Measurements from ENCODE around the gene ACSL6.

DNA sequence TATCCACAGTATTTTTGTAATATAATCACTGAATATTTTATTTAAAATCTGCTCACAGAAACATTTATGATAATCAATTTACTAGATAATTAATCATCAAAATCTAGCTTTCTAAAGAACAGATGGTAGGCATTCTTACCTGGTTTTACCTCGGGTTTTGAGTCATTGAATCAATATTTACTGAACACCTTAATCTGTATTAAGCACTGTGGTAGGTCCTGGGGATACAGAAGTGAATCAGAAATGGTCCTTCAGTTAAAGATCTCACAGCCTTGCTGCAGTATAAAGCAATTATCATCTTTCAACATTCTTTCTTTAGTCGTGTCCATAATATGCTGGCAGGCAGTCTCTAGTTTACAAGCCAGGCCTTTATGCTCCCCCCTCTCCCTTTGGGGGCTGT lies 64.0 kb downstream of the ACSL6 start:
- no peak for TF ChIP-seq YY1 (IDR thresholded peaks at IDR 0.05; ENCODE audit: low read depth, low read length)
- no peak for TF ChIP-seq FOS (IDR thresholded peaks at IDR 0.05; ENCODE audit: borderline replicate concordance, extremely low read depth, insufficient read length)
- no peak for TF ChIP-seq ZNF274 (IDR thresholded peaks at IDR 0.05; ENCODE audit: insufficient read depth, insufficient read length)
- TF ChIP-seq EZH2 (IDR thresholded peaks at IDR 0.05; ENCODE audit: borderline replicate concordance, control insufficient read depth, low read depth, low read length) = no peak
- no peak for TF ChIP-seq TARDBP (IDR thresholded peaks at IDR 0.05; ENCODE audit: borderline replicate concordance)
- no peak for TF ChIP-seq BRCA1 (IDR thresholded peaks at IDR 0.05; ENCODE audit: low read depth, low read length)
- TF ChIP-seq, protein P1, sequence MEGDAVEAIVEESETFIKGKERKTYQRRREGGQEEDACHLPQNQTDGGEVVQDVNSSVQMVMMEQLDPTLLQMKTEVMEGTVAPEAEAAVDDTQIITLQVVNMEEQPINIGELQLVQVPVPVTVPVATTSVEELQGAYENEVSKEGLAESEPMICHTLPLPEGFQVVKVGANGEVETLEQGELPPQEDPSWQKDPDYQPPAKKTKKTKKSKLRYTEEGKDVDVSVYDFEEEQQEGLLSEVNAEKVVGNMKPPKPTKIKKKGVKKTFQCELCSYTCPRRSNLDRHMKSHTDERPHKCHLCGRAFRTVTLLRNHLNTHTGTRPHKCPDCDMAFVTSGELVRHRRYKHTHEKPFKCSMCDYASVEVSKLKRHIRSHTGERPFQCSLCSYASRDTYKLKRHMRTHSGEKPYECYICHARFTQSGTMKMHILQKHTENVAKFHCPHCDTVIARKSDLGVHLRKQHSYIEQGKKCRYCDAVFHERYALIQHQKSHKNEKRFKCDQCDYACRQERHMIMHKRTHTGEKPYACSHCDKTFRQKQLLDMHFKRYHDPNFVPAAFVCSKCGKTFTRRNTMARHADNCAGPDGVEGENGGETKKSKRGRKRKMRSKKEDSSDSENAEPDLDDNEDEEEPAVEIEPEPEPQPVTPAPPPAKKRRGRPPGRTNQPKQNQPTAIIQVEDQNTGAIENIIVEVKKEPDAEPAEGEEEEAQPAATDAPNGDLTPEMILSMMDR (IDR thresholded peaks at IDR 0.05 in 2 of 3, conservative IDR thresholded peaks at IDR 0.05 in 1 of 3; ENCODE audit: control insufficient read depth in 2 of 3, extremely low read depth in 1 of 3, insufficient read depth in 1 of 3, low read depth in 3 of 3, low read length in 3 of 3) = no peak
- TF ChIP-seq, protein P2, sequence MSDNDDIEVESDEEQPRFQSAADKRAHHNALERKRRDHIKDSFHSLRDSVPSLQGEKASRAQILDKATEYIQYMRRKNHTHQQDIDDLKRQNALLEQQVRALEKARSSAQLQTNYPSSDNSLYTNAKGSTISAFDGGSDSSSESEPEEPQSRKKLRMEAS (IDR thresholded peaks at IDR 0.05; ENCODE audit: low read depth, low read length) = no peak
- TF ChIP-seq EP300 (IDR thresholded peaks at IDR 0.05; ENCODE audit: borderline replicate concordance in 1 of 2, control insufficient read depth in 1 of 2, low read depth in 2 of 2, low read length in 2 of 2) = no peak
- TF ChIP-seq, protein P3, sequence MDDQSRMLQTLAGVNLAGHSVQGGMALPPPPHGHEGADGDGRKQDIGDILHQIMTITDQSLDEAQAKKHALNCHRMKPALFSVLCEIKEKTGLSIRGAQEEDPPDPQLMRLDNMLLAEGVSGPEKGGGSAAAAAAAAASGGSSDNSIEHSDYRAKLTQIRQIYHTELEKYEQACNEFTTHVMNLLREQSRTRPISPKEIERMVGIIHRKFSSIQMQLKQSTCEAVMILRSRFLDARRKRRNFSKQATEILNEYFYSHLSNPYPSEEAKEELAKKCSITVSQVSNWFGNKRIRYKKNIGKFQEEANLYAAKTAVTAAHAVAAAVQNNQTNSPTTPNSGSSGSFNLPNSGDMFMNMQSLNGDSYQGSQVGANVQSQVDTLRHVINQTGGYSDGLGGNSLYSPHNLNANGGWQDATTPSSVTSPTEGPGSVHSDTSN (IDR thresholded peaks at IDR 0.05; ENCODE audit: insufficient replicate concordance, low read depth, low read length) = no peak
- no peak for TF ChIP-seq CREB1 (IDR thresholded peaks at IDR 0.05; ENCODE audit: low read depth)
